HepG2 (cell line): ENCODE data around the gene JAKMIP2. TPM values are rescaled to one million over a fixed set of nuclear protein-coding genes. Genes with fewer than 3 reads are reported as not detected.

Source experiments
- ATAC-seq: fragments of 200-7000 bp; cut with Tn5 transposase; 3 replicates; pipeline ENCODE4 v1.9.1; 2020; ENCODE audit warnings: mild to moderate bottlenecking, moderate library complexity
- BruUV-seq: library from RNA; stranded (reverse); fragments of 400-500 nt; replicated peaks from 2 replicates; lab custom pipeline; 2021; lab: Mats Ljungman, UMichigan
- CTCF ChIA-PET: fragments of 300-600 bp; formaldehyde crosslinking; extraction: SDS; loops from one replicate; lab custom pipeline; 2021; ENCODE audit warnings: low total read pairs, inconsistent platforms, low intra/inter-chr PET ratio; lab: Yijun Ruan, JAX
- POLR2A ChIA-PET: fragments of 350-600 bp; sonication (Branson Sonifier 250); formaldehyde crosslinking; loops from one replicate; lab custom pipeline; 2020; ENCODE audit warnings: antibody characterized with exemption, inconsistent platforms; lab: Yijun Ruan, JAX
- DNase-seq: peaks from one replicate; pipeline ENCODE4 v3.0.0-alpha.2; 2015; ENCODE audit warnings: low spot score
- FAIRE-seq: peaks from 3 replicates; lab custom pipeline; 2011; peaks lifted over from hg19 to GRCh38; lab: Jason Lieb, UNC
- H2AFZ ChIP-seq: one replicate; pipeline ENCODE4 v1.6.1; 2011; ENCODE audit warnings: low read length, inconsistent platforms
- H3K27ac ChIP-seq: fragments of 300-600 bp; 3 replicates; pipeline ENCODE4 v1.8.0; 2011; ENCODE audit warnings: mixed run types, mild to moderate bottlenecking, mixed read lengths, low read length, inconsistent platforms; ENCODE audit not compliant: insufficient read depth; ENCODE audit errors: extremely low read length
- H3K27me3 ChIP-seq, 2 experiments: fragments of 200-600 bp in 1 of 2; 2 replicates in 1 of 2; 3 replicates in 1 of 2; pipeline versions ENCODE4 v1.6.0 to v1.8.0; 2011; ENCODE audit warnings: low read length in 2 of 2, mild to moderate bottlenecking in 2 of 2, moderate library complexity in 2 of 2, inconsistent platforms in 1 of 2; ENCODE audit not compliant: insufficient read depth in 2 of 2, control insufficient read depth in 1 of 2
- H3K36me3 ChIP-seq, 2 experiments: fragments of 200-600 bp in 1 of 2; replicated peaks in 1 of 2; 2 replicates in 1 of 2; 3 replicates in 1 of 2; pipeline versions ENCODE4 v1.5.1 to v1.8.0; 2011; ENCODE audit warnings: low read length in 2 of 2, inconsistent platforms in 1 of 2; ENCODE audit not compliant: insufficient read depth in 2 of 2, control insufficient read depth in 1 of 2
- H3K4me1 ChIP-seq: 2 replicates; pipeline ENCODE4 v1.5.1; 2012; ENCODE audit warnings: low read length, inconsistent platforms; ENCODE audit not compliant: insufficient read depth
- H3K4me2 ChIP-seq: 2 replicates; pipeline ENCODE4 v1.6.0; 2011; ENCODE audit warnings: low read depth, low read length, inconsistent platforms
- H3K4me3 ChIP-seq, 3 experiments: fragments of 200-600 bp in 1 of 3; sonication (generic), shearing (Covaris generic) in 1 of 3; replicated peaks in 1 of 3; 2 replicates each; pipeline ENCODE4 v1.5.1; 2011 to 2016; ENCODE audit warnings: low read length in 3 of 3, inconsistent platforms in 2 of 3, low read depth in 2 of 3, mild to moderate bottlenecking in 2 of 3, control low read depth in 1 of 3, mixed read lengths in 1 of 3; ENCODE audit not compliant: insufficient read depth in 1 of 3
- H3K79me2 ChIP-seq: one replicate; pipeline ENCODE4 v1.6.1; 2011; ENCODE audit warnings: low read length, inconsistent platforms; ENCODE audit not compliant: insufficient read depth
- H3K9ac ChIP-seq: 2 replicates; pipeline ENCODE4 v1.6.0; 2011; ENCODE audit warnings: mild to moderate bottlenecking, low read depth, low read length, inconsistent platforms; ENCODE audit not compliant: insufficient read depth
- H3K9me3 ChIP-seq: 2 replicates; pipeline ENCODE4 v1.5.1; 2012; ENCODE audit warnings: mild to moderate bottlenecking, low read length
- H4K20me1 ChIP-seq: 2 replicates; pipeline ENCODE4 v1.6.0; 2011; ENCODE audit warnings: inconsistent platforms, mild to moderate bottlenecking, low read length, moderate library complexity; ENCODE audit not compliant: insufficient read depth
- CCAR2 ChIP-seq: fragments of 200-400 bp; formaldehyde crosslinking; optimal IDR thresholded peaks from 2 replicates; pipeline ENCODE3; 2018; ENCODE audit warnings: low read depth, mild to moderate bottlenecking, low read length, moderate library complexity
- HMG20B ChIP-seq: conservative IDR thresholded peaks from 2 replicates; pipeline ENCODE4 v1.6.1; 2016; ENCODE audit warnings: missing genetic modification reagents, missing compliant biosample characterization
- MED13 ChIP-seq: sonication (generic); formaldehyde crosslinking; IDR thresholded peaks from 2 replicates; pipeline ENCODE4 v1.5.0; 2020; ENCODE audit warnings: missing genetic modification reagents
- PHF20 ChIP-seq: sonication (generic); formaldehyde crosslinking; IDR thresholded peaks from 2 replicates; pipeline ENCODE4 v1.5.0; 2020; ENCODE audit warnings: mild to moderate bottlenecking, missing genetic modification reagents
- RAD51 ChIP-seq: fragments of 450-650 bp; IDR thresholded peaks from 2 replicates; pipeline ENCODE4 v1.6.1; 2016; ENCODE audit warnings: borderline replicate concordance
- SMAD1 ChIP-seq: sonication (generic); formaldehyde crosslinking; IDR thresholded peaks from 2 replicates; pipeline ENCODE4 v1.4.0; 2020; ENCODE audit warnings: missing genetic modification reagents, low read depth, mild to moderate bottlenecking, borderline replicate concordance
- SP140L ChIP-seq: sonication (generic); formaldehyde crosslinking; IDR thresholded peaks from 2 replicates; pipeline ENCODE4 v1.4.0; 2020; ENCODE audit warnings: missing genetic modification reagents, borderline replicate concordance
- TAF1 ChIP-seq: sonication (generic); formaldehyde crosslinking; IDR thresholded peaks from 2 replicates; pipeline ENCODE4 v1.4.0; 2020; ENCODE audit warnings: missing genetic modification reagents
- ZBTB7B ChIP-seq: sonication (generic); formaldehyde crosslinking; IDR thresholded peaks from 2 replicates; pipeline ENCODE4 v1.4.0; 2020; ENCODE audit warnings: missing genetic modification reagents
- ZMAT3 ChIP-seq: sonication (generic); formaldehyde crosslinking; conservative IDR thresholded peaks from 2 replicates; pipeline ENCODE4 v1.7.0; 2021; ENCODE audit warnings: missing genetic modification reagents
- ZNF224 ChIP-seq: sonication (generic); formaldehyde crosslinking; IDR thresholded peaks from 2 replicates; pipeline ENCODE4 v1.5.0; 2020; ENCODE audit warnings: mild to moderate bottlenecking, missing genetic modification reagents
- ZNF326 ChIP-seq: sonication (generic); formaldehyde crosslinking; IDR thresholded peaks from 2 replicates; pipeline ENCODE4 v1.4.0; 2020; ENCODE audit warnings: missing genetic modification reagents, borderline replicate concordance
- ZNF430 ChIP-seq: sonication (generic); formaldehyde crosslinking; IDR thresholded peaks from 2 replicates; pipeline ENCODE4 v1.9.0; 2021; ENCODE audit warnings: mild to moderate bottlenecking, missing genetic modification reagents
- ZNF678 ChIP-seq: sonication (generic); formaldehyde crosslinking; IDR thresholded peaks from 2 replicates; pipeline ENCODE4 v1.4.0; 2020; ENCODE audit warnings: mild to moderate bottlenecking, missing genetic modification reagents
- ZNF709 ChIP-seq: sonication (generic); formaldehyde crosslinking; IDR thresholded peaks from 2 replicates; pipeline ENCODE4 v1.5.0; 2020; ENCODE audit warnings: mild to moderate bottlenecking, missing genetic modification reagents
- ZNF770 ChIP-seq: sonication (generic); formaldehyde crosslinking; IDR thresholded peaks from 2 replicates; pipeline ENCODE4 v1.5.0; 2020; ENCODE audit warnings: mild to moderate bottlenecking, missing genetic modification reagents
- ZNF839 ChIP-seq: sonication (generic); formaldehyde crosslinking; IDR thresholded peaks from 2 replicates; pipeline ENCODE4 v1.4.0; 2020; ENCODE audit warnings: missing genetic modification reagents, mild to moderate bottlenecking, borderline replicate concordance
- WGBS: methylation state at CpG from one replicate; pipeline ENCODE4 v1.1.6; 2017; ENCODE audit warnings: low lambda C conversion rate; 5-methylcytosine and 5-hydroxymethylcytosine counted together
- in situ Hi-C: cut with HindIII; loops from 2 replicates; pipeline ENCODE4 v1.10.0; 2017; ENCODE audit warnings: low pct_unique_long_range_greater_than_20kb; ENCODE audit not compliant: extremely low pct_ligation_motif_present
- intact Hi-C: fragments of 100-400 bp; cut with micrococcal nuclease; formaldehyde crosslinking; loops from one replicate; pipeline ENCODE4 v1.10.0; 2022; ENCODE audit not compliant: unreplicated experiment
- polyA plus RNA-seq, 8 experiments: library from polyadenylated mRNA; depleted of rRNA in 3 of 8; stranded (reverse) in 7 of 8; unstranded in 1 of 8; fragments of >200 nt; fragmentation: Illumina TruSeq in 4 of 8; extraction: Trizol in 4 of 8; gene quantifications; 2 replicates each; pipeline versions ENCODE4 v1.2.1 to v1.2.3, GENCODE V29; 2011 to 2016; ENCODE audit warnings: low read depth in 4 of 8, missing spikeins in 1 of 8, mixed read lengths in 1 of 8; ENCODE audit not compliant: insufficient read depth in 1 of 8
- total RNA-seq, 5 experiments: library from RNA; depleted of rRNA; stranded (reverse); fragments of >200 nt; fragmentation: Illumina TruSeq; extraction: Trizol; gene quantifications; 2 replicates each; pipeline ENCODE4 v1.2.3, GENCODE V29; 2016; ENCODE audit warnings: low read depth in 1 of 5
- TF ChIP-seq, protein P1 (sequence below): sonication (generic); formaldehyde crosslinking; IDR thresholded peaks from 2 replicates; pipeline ENCODE4 v1.4.0; 2020; ENCODE audit warnings: mild to moderate bottlenecking, missing genetic modification reagents

The JAKMIP2 gene
- total and polyA plus RNA-seq, 2 of the 13 experiments (the other 11 are each of a cell fraction or from before 2014, with no cell fraction given), result 0.04 to 2.1 TPM

- no peak overlapping the region for H3K4me3 ChIP-seq
- no TSS peak for BruUV-seq
- ChIA-PET POLR2A (no interaction called here), CTCF (no interaction called here)
- TF ChIP-seq ZMAT3 (no peak), ZNF430 (no peak), ZNF224 (CRISPR knock-in tag) (no peak), SP140L (CRISPR knock-in tag) (no peak), RAD51 (no peak), ZNF709 (CRISPR knock-in tag) (no peak), ZNF326 (CRISPR knock-in tag) (no peak)
- no peak overlapping the region for H3K9ac ChIP-seq
- no peaks in the 10 kb centered on the region for H3K4me1 ChIP-seq
- ATAC-seq (no peak), DNase-seq (no peak), FAIRE-seq (no peak)
- H2AFZ ChIP-seq, result no peak overlapping the region
- H3K27ac ChIP-seq, result no peak overlapping the region
- 50% methylated on average over 2 of the region's 2 CpGs for WGBS
- no peaks in the 10 kb centered on the region for H3K9me3 ChIP-seq
- H4K20me1 ChIP-seq, result no peaks in the 10 kb centered on the region
- H3K79me2 ChIP-seq, result no peaks in the 10 kb centered on the region
- no peaks in the 10 kb centered on the region for H3K36me3 ChIP-seq
- intact Hi-C loops (no loop called here), in situ Hi-C loops (no loop called here)
- H3K4me2 ChIP-seq, result no peak overlapping the region
- H3K27me3 ChIP-seq, result no peaks in the 10 kb centered on the region
These were observed 3.6 kb upstream of the JAKMIP2 start for GRCh38 chr5:147786142-147786541.

GRCh38 chr5:147784146-147784987, 1.8 kb upstream of the JAKMIP2 start:
- in situ Hi-C loops, result no loop called here
- BruUV-seq, result no TSS peak
- Histone ChIP-seq H3K9me3 (no peaks in the 10 kb centered on the region), H3K79me2 (no peaks in the 10 kb centered on the region), H3K27ac (no peak overlapping the region), H2AFZ (no peak overlapping the region), H3K4me2 (no peak overlapping the region), H3K4me3 (no peak overlapping the region), H4K20me1 (no peaks in the 10 kb centered on the region), H3K9ac (no peak overlapping the region), H3K4me1 (no peaks in the 10 kb centered on the region), H3K36me3 (no peaks in the 10 kb centered on the region), H3K27me3 (no peaks in the 10 kb centered on the region)
- CTCF ChIA-PET, result interaction anchor here (0.6 kb wide), 1 partner anchor 138 kb away, joined by 3 read pairs; no protein-coding TSS in a partner anchor
- POLR2A ChIA-PET, result no interaction called here
- intact Hi-C loops, result no loop called here
- no peak for DNase-seq
- ATAC-seq, result no peak
- FAIRE-seq, result no peak
- 35% methylated on average over 8 of the region's 8 CpGs for WGBS
- TF ChIP-seq PHF20 (CRISPR knock-in tag), result no peak
- no peak for TF ChIP-seq CCAR2
- TF ChIP-seq, protein P1, sequence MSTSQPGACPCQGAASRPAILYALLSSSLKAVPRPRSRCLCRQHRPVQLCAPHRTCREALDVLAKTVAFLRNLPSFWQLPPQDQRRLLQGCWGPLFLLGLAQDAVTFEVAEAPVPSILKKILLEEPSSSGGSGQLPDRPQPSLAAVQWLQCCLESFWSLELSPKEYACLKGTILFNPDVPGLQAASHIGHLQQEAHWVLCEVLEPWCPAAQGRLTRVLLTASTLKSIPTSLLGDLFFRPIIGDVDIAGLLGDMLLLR (CRISPR knock-in tag), result no peak
- no peak for TF ChIP-seq ZNF678 (CRISPR knock-in tag)
- no peak for TF ChIP-seq SMAD1 (CRISPR knock-in tag)
- TF ChIP-seq ZBTB7B (CRISPR knock-in tag), result no peak
- TF ChIP-seq MED13 (CRISPR knock-in tag), result no peak
- TF ChIP-seq TAF1 (CRISPR knock-in tag), result no peak
- TF ChIP-seq ZNF770 (CRISPR knock-in tag), result no peak
- TF ChIP-seq HMG20B, result no peak
- no peak for TF ChIP-seq ZNF839 (CRISPR knock-in tag)
